Chondrocyte (in vitro differentiated cells): ENCODE measurements around the gene EXOC3L1. TPM values are rescaled to one million over a fixed set of nuclear protein-coding genes. Genes with fewer than 3 reads are reported as not detected.

ENCODE experiments used
- DNase-seq: peaks from one replicate; pipeline ENCODE4 v3.0.0; 2021; ENCODE audit warnings: mixed read lengths, low spot score
- H3K27ac Mint-ChIP-seq: one replicate; pipeline ENCODE4 v1.8.0; 2021; ENCODE audit warnings: mild to moderate bottlenecking, moderate library complexity, mixed read lengths; ENCODE audit not compliant: unreplicated experiment
- H3K27me3 Mint-ChIP-seq: 2 replicates; pipeline ENCODE4 v1.8.0; 2021; ENCODE audit warnings: low read depth, mixed read lengths
- H3K36me3 Mint-ChIP-seq: 2 replicates; pipeline ENCODE4 v1.8.0; 2021; ENCODE audit warnings: low read depth, mixed read lengths
- H3K4me1 Mint-ChIP-seq: 2 replicates; pipeline ENCODE4 v1.8.0; 2021; ENCODE audit warnings: low read depth, mild to moderate bottlenecking, mixed read lengths
- H3K4me3 Mint-ChIP-seq: one replicate; pipeline ENCODE4 v1.8.0; 2021; ENCODE audit warnings: mild to moderate bottlenecking, moderate library complexity, mixed read lengths; ENCODE audit not compliant: unreplicated experiment
- H3K9me3 Mint-ChIP-seq: 2 replicates; pipeline ENCODE4 v1.8.0; 2021; ENCODE audit warnings: low read depth, mixed read lengths
- CTCF ChIP-seq: fragments of 200-600 bp; sonication (generic); IDR thresholded peaks from 2 replicates; pipeline ENCODE4 v1.5.0; 2021; ENCODE audit warnings: antibody characterized with exemption, mild to moderate bottlenecking, moderate library complexity
- total RNA-seq: library from RNA; stranded (reverse); gene quantifications from 3 replicates; pipeline ENCODE4 v1.2.1, GENCODE V29; 2021

The EXOC3L1 gene
- total RNA-seq, 1 donor from 2014 or later = not detected

DNA sequence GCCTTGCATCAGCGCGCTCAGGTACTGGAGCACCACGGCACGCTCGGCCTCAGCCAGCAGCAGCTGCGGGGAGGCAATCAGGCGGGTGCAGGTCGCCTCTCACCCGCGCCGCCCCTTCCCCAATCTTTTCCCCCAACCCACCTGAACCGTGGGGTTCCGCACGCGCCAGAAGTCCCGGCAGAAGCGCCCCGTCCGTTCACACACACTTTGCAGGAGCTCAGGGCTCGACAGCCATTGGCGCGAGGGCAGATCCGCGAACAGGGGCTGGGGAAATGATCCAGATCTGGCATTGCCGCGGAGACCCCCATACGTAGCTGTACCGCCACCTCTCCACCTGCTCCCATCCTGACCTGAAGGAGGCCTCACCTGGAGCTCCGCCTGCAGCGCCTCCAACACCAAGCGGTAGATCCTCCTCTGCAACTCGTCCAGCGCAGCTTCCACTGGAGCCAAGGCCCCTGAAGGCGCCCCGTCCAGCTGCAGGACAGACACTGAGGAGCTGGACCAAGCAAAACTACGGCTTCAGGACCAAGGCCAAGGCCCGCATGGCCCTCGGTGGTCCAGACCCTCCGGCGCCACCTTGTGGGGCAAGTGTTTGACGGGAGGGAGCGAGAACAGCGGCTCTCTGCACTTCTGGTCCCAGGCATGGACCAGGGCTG, 4.8 kb downstream of the EXOC3L1 start:
- no peaks in the 10 kb centered on the region for H3K27me3 Mint-ChIP-seq
- peak overlapping the region; percentile 80 for H3K27ac Mint-ChIP-seq
- H3K36me3 Mint-ChIP-seq = no peaks in the 10 kb centered on the region
- H3K9me3 Mint-ChIP-seq = no peaks in the 10 kb centered on the region
- peaks cover 11% of the 10 kb centered on the region for H3K4me1 Mint-ChIP-seq
- DNase-seq = no peak
- TF ChIP-seq CTCF = peak; percentile 91
- peak overlapping the region; percentile 74 for H3K4me3 Mint-ChIP-seq

GRCh38 chr16:67184453-67184994, 5.4 kb downstream of the EXOC3L1 start:
- no peak for DNase-seq
- Mint-ChIP-seq H3K36me3 (no peaks in the 10 kb centered on the region), H3K27me3 (no peaks in the 10 kb centered on the region), H3K9me3 (no peaks in the 10 kb centered on the region), H3K4me1 (peaks cover 11% of the 10 kb centered on the region), H3K4me3 (peak overlapping the region; percentile 53), H3K27ac (no peak overlapping the region)
- no peak for TF ChIP-seq CTCF

- no peaks in the 10 kb centered on the region for H3K27me3 Mint-ChIP-seq
- peak; percentile 96 for DNase-seq
- TF ChIP-seq CTCF = peak; percentile 21
Measured at GRCh38 chr16:67183627-67184452, 6.1 kb downstream of the EXOC3L1 start, which contains the start of gene MATCAP1. Gene MATCAP1, minus strand, starts transcription at chr16:67183963. Its CDS starts 3,353 bp downstream, at chr16:67180610.

GRCh38 chr16:67183284-67183626, 6.7 kb downstream of the EXOC3L1 start:
- Mint-ChIP-seq H3K9me3 (no peaks in the 10 kb centered on the region), H3K27ac (no peak overlapping the region), H3K4me3 (no peak overlapping the region), H3K36me3 (peaks cover 1% of the 10 kb centered on the region), H3K4me1 (peaks cover 15% of the 10 kb centered on the region), H3K27me3 (no peaks in the 10 kb centered on the region)
- DNase-seq = no peak
- no peak for TF ChIP-seq CTCF

More at GRCh38 chr16:67183627-67184452, 6.1 kb downstream of the EXOC3L1 start, which contains the start of gene MATCAP1:
- Mint-ChIP-seq H3K36me3 (peaks cover 1% of the 10 kb centered on the region), H3K4me3 (peak within 1 kb of the TSS; percentile 53), H3K4me1 (peaks cover 11% of the 10 kb centered on the region), H3K9me3 (no peaks in the 10 kb centered on the region), H3K27ac (no peak within 1 kb of the TSS)

DNA sequence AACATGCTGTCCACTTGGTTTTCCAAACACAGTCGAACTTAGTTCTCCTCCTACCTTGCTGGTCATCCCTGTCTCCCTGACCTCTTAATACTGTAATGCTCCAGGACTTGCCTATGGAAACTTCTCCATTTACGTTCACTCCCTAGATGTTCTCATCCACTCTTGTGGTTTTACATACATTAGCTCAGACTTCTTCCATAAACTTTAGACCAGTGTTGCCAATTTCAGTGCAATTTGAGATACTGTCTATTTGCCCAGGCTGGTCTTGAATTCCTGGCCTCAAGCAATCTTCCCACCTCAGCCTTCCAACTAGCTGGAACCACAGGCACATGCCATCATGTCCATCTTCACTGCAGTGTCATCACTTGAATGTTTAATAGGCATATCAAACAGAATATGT, 7.6 kb downstream of the EXOC3L1 start:
- no peak for TF ChIP-seq CTCF
- no peaks in the 10 kb centered on the region for H3K27me3 Mint-ChIP-seq
- H3K36me3 Mint-ChIP-seq = peaks cover 1% of the 10 kb centered on the region
- DNase-seq = no peak
- H3K4me1 Mint-ChIP-seq = peaks cover 21% of the 10 kb centered on the region
- H3K9me3 Mint-ChIP-seq = no peaks in the 10 kb centered on the region
- no peak overlapping the region for H3K4me3 Mint-ChIP-seq
- no peak overlapping the region for H3K27ac Mint-ChIP-seq
